Activated CD4-positive, alpha-beta T cell treated with anti-CD3 and anti-CD28 coated beads for 24 hours (primary cell): ENCODE measurements around the gene ZNF595.
"Not testable (repeated sequence)": the region's sequence is repeated elsewhere in the genome, so short reads cannot be mapped to it uniquely, and the experiment has no call there.

Source experiments
- DNase-seq, 2 donors: peaks; one replicate each; pipeline ENCODE4 v3.0.0-alpha.2; 2020; ENCODE audit warnings: low read depth in 2 of 2

ZNF595 gene

DNA sequence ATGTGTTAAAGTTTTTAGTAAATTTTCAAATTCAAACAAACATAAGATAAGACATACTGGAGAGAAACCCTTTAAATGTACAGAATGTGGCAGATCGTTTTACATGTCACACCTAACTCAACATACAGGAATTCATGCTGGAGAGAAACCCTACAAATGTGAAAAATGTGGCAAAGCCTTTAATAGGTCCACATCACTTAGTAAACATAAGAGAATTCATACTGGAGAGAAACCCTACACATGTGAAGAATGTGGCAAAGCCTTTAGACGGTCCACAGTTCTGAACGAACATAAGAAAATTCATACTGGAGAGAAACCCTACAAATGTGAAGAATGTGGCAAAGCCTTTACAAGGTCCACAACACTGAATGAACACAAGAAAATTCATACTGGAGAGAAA, 32.8 kb downstream of the ZNF595 start:
- DNase-seq = no peak

DNA sequence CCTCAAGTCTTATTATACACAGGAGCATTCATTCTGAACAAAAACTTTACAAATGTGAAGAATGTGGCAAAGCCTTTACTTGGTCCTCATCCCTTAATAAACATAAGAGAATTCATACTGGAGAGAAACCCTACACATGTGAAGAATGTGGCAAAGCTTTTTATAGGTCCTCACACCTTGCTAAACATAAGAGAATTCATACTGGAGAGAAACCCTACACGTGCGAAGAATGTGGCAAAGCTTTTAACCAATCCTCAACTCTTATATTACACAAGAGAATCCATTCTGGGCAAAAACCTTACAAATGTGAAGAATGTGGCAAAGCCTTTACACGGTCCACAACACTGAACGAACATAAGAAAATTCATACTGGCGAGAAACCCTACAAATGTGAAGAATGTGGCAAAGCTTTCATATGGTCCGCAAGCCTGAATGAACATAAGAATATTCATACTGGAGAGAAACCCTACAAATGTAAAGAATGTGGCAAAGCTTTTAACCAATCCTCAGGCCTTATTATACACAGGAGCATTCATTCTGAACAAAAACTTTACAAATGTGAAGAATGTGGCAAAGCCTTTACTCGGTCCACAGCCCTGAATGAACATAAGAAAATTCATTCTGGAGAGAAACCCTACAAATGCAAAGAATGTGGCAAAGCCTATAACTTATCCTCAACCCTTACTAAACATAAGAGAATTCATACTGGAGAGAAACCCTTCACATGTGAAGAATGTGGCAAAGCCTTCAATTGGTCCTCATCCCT, 33.6 kb downstream of the ZNF595 start:
- not testable (repeated sequence) for DNase-seq

DNA sequence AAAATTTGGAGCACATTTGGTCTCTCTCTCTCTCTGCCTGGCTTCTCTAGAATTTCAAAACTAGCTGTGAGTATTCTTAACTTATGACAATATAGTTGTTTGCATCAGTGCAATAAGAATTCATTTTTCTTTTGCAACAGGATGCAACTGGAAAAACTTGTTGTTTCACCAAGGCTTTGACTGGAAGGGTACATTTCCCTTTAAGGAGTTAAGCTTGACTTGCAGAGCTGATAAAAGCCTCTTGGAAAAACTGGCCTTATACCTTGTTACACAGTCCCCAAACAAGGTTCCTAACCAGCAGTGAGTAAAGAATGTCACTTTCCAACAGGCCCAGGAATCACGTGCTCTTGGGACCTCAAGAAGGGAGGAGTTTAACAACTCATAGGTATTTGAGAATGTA, 45.3 kb downstream of the ZNF595 start:
- DNase-seq = no peak

DNA sequence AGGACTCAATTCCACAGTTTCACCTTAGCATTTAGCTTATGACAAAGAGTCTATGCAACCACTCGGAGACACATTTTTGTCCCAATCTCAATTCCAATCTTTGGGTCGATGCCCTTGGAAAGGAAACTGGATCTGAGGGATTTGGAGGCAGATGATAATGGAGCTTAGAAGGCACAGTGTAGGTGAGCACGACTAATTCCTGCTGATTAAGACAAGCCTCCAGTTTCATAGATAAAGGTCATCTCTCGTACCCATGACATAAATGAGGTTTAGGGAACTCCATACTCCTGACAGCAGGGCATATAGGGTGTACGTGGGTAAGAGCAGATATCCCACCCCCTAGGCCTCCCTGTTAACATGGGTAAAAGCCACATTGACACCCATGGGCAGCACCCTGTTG, 46.7 kb downstream of the ZNF595 start:
- DNase-seq = no peak

DNA sequence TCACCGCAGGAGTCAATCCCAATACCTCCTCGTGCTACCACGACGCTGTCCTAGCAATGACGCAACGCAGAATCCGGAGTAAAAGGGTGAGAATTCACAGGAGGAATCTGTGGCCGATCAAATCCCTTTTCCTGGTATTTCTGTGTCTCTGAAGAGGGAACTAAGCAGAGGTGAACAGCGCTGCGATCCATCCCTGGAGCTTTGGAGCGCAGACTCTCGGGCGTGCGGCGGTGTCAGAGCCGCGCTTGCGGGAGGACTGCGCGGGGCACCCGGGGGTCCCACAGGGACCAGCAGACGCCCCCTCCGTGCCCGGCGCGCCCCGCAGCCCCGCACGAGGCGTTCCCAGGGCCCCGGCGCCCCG, 53.9 kb downstream of the ZNF595 start:
- no peak for DNase-seq

DNA sequence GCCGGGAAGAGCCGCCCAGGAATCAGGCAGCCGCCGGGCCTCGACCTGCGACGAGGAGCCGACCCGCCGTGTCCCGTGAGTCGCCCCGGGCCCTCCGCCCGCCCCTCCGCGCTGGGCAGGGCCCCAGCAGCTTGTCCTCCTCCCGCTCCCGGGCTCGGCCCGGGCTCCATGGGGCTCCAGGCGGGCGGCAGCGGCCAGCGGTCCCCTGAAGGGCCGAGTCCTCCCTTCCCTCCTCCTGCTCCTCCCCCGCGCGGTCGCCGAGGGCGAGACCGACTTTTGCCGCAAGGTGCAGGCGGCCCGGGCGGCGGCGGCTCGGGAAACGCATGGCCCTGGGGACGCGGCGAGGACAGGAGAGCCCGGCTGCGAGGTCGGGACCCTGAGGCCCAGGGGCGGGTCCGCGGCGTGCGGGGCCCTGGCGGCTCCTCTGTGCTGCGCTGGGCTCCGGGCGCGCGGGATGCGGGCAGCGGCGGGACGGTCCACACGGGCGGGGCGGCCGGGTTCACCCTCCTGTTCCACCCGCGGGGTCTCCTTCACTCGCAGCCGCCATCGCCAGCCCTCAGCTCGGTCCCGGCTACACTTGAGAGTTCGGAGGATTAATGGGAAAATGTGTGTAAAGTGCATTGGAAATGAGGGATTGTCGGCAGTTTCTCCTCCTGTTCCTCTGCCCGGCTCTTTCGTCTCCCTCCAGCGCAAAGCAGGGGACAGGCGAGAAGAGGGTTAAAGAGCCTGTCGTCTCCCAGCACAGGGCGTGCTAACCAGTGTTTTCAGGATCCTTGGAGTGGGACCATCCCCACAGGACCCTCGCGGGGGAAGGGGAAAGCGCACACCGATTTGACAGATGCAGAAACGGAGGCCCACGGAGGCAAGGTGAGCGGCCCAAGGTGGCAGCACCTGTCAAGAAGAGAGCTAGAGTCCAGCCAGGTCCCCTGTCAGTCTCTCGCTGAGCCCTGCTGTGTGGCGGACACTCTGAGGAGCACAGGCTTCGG, 54.6 kb downstream of the ZNF595 start:
- no peak for DNase-seq

DNA sequence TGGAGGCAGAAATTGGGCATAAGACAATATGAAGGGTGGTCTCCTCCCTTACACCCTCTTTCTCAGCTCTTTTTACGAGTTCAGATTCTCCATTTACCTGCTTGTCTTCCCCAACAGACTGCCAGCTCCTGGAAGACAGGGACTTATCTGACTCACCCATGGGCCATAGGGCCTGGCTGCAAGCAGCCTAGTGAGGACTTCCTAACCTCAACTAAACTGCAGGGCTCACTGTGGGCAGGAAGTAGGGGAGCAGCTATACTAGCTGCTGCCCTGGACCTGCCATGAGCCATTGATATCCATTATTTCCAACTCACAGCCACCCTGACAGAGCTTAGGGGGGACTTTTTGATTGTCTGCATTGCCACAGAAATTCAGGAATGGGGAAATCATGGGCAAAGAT, 59.6 kb downstream of the ZNF595 start:
- no peak for DNase-seq

DNA sequence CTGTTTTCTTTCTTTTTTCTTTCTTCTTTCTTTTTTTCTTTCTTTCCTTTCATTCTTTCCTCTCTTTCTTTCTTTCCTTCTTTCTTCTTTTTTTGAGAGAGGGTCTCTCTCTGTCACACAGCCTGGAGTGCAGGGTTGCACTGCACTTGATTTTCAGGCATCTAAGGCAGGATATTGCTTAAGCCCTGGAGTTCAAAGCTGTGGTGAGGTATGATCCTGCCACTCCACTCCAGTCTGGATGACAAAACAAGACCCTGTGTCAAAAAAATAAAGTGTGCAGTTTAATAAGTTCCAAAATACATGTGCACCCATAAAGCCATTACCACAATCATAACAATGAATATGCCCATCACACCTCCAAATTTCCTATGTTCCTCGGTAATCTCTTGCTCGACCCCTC, 60.6 kb downstream of the ZNF595 start:
- no peak for DNase-seq

DNA sequence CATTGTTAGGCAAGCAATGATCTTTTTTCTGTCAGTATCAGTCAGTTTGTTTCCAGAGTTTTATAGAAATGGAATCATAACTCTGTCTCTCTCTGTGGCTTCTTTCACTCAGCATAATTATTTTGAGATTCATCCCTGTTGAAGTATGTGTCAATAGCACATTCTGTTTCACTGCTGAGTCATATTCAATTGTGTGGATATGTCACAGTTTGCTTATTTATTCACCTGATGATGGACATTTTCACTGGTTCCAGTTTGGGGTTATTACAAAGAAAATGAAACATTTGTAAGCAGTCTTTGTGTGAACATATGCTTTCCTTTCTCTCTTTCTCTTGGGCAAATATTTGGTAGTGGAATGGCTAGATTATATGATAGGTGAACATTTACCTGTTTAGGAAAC, 61.0 kb downstream of the ZNF595 start:
- no peak for DNase-seq

DNA sequence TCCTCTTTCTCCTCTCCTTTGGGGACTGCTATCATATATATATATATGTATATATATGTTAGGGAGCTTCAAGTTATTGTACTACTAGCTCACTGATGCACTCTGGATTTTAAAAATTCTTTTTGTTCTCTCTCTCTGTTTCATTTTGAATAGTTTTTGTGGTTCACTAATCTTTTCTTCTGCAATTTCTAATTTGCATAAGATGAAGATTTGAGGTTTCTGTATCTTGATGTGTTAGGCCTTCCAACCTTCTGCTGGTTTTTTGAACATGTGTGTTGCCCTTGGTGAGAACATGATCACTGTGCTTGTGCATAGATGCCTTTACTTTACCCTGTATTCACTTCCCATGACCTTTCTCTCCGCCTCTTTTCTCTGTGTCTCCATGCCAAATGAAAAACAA, 63.4 kb downstream of the ZNF595 start:
- no peak for DNase-seq

DNA sequence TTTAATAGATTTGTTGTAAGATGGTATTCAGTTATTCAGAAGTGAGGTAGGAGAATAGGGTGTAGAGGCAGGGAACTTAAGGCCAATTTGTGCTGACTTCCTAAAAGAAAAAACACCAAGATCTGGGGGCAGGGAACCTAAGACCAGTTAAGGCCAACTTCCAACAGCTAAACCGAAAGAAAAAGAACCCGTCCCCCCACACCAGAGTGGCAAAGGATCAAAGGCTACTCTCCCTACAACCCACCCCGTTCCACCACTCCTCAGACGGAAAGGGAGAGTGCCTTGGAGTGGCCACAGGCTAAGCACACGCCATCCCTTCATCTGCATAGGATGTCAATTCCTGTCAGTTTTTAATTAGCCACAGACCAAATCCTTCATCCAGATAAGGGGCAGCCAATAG, 67.5 kb downstream of the ZNF595 start:
- DNase-seq = no peak

DNA sequence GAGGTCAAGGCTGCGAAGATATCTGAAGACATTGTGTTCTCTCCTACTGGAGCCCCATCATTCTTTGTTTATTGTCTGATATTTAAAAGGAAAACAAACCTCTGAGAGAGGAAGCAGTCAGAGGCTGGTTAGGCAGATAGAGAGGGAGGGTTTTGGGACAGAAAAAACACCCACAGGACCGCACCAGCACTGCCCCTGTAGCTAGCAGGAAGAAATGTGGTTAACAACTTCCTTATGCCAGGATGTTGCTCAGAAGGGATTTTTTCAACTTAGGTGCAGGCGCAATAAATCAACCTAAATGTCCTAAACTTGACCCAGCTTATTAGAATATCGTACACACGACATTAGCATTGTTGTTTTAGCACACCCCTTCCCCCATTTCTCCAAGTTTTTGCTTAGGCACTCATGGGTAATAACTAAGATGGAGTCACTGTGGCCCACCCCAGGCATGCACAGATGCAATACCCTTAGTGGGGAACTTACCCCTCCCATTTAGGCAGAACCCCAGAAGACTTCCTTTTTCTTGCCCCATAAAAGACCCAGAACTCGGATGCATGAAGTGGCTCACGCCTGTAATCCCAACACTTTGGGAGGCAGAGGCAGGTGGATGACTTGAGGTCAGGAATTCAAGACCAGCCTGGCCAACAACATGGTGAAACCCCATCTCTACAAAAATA, 68.4 kb downstream of the ZNF595 start:
- no peak for DNase-seq

DNA sequence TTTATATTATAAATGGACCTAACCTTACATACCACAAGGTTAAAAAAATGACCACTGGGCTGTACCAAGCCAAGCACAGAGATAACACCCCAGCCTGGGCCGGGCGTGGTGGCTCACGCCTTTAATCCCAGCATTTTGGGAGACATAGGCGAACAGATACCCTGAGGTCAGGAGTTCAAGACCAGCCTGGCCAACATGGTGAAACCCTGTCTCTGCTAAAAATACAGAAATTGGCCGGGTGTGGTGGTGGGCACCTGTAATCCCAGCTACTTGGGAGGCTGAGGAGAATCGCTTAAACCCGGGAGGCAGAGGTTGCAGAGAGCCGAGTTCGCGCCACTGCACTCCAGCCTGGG, 70.8 kb downstream of the ZNF595 start:
- DNase-seq = not testable (repeated sequence)

DNA sequence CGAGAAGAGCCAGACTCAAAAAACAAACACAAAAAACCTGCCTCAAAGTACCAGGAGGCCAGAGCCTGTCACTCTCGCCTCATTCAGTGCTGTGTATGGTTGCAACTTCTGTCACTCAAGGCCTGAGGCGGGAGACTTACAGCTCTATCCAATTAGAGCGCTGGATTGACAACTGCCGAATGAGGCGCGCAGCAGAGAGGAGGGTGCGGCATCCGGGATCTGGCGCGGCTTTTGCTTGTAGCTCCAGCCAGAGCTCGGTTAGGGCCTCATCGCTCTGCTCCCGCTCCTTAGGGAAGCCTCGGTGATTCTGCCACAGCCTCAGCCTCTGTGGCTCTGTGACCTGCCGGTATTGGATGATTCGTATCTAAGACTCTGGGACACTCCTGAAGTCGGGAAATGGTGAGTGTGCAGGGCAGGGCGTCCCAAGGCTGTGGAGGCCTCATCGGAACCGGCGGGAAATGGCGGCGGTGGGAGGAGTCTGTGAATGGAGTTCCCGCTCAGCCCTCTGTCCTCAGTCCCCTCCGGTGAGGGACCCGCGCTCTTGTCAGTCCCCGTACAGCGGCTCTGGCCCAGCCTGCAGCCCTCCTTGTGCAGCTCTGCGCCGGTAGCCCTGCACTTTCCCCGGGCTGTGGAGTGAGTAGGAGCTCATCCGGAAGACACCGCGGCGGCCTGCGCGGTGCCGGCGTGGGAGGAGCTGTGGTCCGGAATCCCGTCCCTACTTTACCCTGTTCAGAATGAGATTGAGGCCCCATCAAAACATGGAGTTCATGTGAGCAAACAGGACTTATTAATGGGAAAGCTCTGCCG, 71.4 kb downstream of the ZNF595 start, which contains the start of gene ZNF718:
Gene ZNF718, plus strand, starts transcription at position 227 of the 807 bp plus-strand sequence. Its CDS starts 170 bp downstream, at position 397.
- peak; percentile 84 to 91 for DNase-seq

DNA sequence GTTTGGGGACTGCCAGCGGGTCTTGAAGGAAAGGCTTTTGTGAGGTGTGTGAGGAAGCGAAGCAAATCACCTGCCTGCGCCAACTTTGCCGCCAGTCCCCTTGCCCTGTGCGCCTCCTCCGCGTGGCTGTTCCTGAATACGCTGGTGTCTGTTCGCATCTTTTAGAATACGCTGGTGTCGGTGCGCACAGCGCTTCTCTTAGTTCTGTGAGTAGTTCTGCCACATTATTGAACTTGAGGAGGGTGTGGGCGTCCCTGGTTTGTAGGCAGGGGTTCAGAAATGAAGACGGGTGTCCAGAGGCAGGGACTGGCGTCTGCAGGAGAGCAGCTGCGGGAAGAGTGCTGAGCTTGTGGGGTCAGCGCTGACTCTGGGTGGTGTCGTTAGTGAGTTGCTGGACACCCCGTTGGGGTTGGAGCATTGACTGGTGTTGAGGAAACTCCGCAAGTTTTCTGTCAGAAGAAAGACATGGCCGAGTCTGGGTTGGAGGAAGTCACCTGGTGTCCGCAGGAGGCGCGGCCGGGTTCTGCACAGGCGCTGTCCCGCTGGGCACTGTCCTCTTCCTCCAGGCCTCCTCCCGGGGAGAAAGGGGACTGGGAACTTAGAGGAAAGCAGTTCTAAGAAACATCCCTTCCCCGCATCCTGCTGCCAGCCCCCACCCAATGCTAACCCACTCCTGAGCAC, 72.1 kb downstream of the ZNF595 start:
- DNase-seq = no peak

DNA sequence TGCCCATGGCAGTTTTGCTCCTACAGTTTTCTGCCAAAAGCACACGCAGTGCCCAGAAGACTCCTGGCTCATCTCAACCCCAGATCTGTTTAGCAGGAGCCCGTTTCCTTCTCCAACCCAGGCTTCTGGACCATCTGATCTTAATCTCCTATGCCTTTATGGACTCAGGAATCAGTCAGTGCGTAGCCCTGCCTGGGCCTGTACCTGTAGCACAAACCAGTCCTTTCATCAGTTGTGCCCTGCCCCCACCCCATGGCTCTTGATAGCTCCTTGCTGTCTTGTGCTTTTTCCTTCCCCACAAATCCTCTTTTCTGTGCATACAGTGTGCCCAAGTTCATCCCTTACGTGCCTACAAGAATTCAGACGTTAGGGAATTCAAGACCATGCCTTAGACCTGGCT, 72.7 kb downstream of the ZNF595 start:
- no peak for DNase-seq

DNA sequence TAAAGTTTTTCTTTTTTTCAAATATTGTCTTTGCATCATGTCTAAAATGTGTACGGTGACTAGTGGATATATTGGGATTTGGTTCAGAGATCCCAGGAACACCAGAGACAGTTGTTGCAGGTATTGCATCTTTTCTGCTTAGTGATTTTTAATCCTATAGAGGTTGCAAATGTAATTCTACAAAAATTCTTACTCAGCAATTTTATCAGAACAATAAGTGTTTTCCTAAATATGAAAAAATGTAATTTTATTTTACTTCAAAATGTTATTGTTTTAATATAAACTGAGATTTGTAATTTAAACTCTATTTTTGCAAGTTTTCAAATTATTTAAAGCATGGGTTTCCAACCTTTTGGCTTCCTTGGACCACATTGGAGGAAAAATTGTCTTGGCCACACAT, 79.4 kb downstream of the ZNF595 start:
- no peak for DNase-seq
